ENCODE results near the gene TNS2. TPM values are rescaled to one million over a fixed set of nuclear protein-coding genes. Genes with fewer than 3 reads are reported as not detected.
A peak's percentile ranks its signal among the peaks of the same experiment; 100 is the strongest.

The TNS2 gene
- total RNA-seq, 1 experiment from 2014 or later: 13.1 TPM

- ChIA-PET CTCF (interaction anchor here (2.5 kb wide), 1 partner anchor 34 kb away, joined by 37 read pairs; no protein-coding TSS in a partner anchor), POLR2A (ENCODE audit: unreplicated experiment) (interaction anchor here (0.6 kb wide), 1 partner anchor 52 kb away, joined by 4 read pairs; no protein-coding TSS in a partner anchor)
- Histone ChIP-seq H4K20me1 (ENCODE audit: low read length) (no peaks in the 10 kb centered on the region), H3K9me2 (replicated peaks; ENCODE audit: low read length) (no peaks in the 10 kb centered on the region), H3K9ac (ENCODE audit: low read length) (no peak overlapping the region), H3K4me1 (ENCODE audit: insufficient read depth, low read length) (peaks cover 35% of the 10 kb centered on the region), H2AFZ (ENCODE audit: low read length) (no peak overlapping the region), H3K4me3 (ENCODE audit: low read length) (no peak overlapping the region), H3F3A (ENCODE audit: low read length, unreplicated experiment) (peaks cover 3% of the 10 kb centered on the region), H3K79me2 (ENCODE audit: low read length) (0 out of 2 replicates have a peak, but pooled peaks cover 4% of the 10 kb centered on the region), H3K27me3 (ENCODE audit: low read length) (no peaks in the 10 kb centered on the region), H3K4me2 (ENCODE audit: low read length) (no peak overlapping the region), H3K27ac (ENCODE audit: low read length) (no peak overlapping the region), H3K36me3 (ENCODE audit: low read depth, low read length) (0 out of 2 replicates have a peak, but pooled peaks cover 3% of the 10 kb centered on the region), H3K9me3 (ENCODE audit: low read length) (no peaks in the 10 kb centered on the region)
- intact Hi-C loops (cut with micrococcal nuclease): no loop called here
- TF ChIP-seq EZH2phosphoT487 (IDR thresholded peaks at IDR 0.05; ENCODE audit: borderline replicate concordance, low read length) (no peak), EZH2 (IDR thresholded peaks at IDR 0.05; ENCODE audit: low read length, unreplicated experiment) (no peak), CTCF (conservative IDR thresholded peaks at IDR 0.05; ENCODE audit: low read depth, low read length) (no peak)
- no peak for ATAC-seq
- peak; percentile 9 for DNase-seq
- BruUV-seq (replicated peaks): no TSS peak
Observed at GRCh38 chr12:53100466-53101151, 50.7 kb downstream of the TNS2 start.

GRCh38 chr12:53101266-53101665 is 51.4 kb downstream of the TNS2 start:
- no peaks in the 10 kb centered on the region for H4K20me1 ChIP-seq (ENCODE audit: low read length)
- ATAC-seq (no peak), DNase-seq (no peak)
- no peaks in the 10 kb centered on the region for H3K27me3 ChIP-seq (ENCODE audit: low read length)
- peaks cover 31% of the 10 kb centered on the region for H3K4me1 ChIP-seq (ENCODE audit: insufficient read depth, low read length)
- no peak overlapping the region for H3K9ac ChIP-seq (ENCODE audit: low read length)
- 0 out of 2 replicates have a peak, but pooled peaks cover 3% of the 10 kb centered on the region for H3K36me3 ChIP-seq (ENCODE audit: low read depth, low read length)
- no peak overlapping the region for H3K4me2 ChIP-seq (ENCODE audit: low read length)
- H3K9me3 ChIP-seq (ENCODE audit: low read length): no peaks in the 10 kb centered on the region
- POLR2A ChIA-PET (ENCODE audit: unreplicated experiment): interaction anchor here (0.6 kb wide), 1 partner anchor 53 kb away, joined by 4 read pairs; no protein-coding TSS in a partner anchor
- H3K4me3 ChIP-seq (ENCODE audit: low read length): no peak overlapping the region
- CTCF ChIA-PET: no interaction called here
- H3K9me2 ChIP-seq (replicated peaks; ENCODE audit: low read length): no peaks in the 10 kb centered on the region
- intact Hi-C loops (cut with micrococcal nuclease): no loop called here
- no peak overlapping the region for H2AFZ ChIP-seq (ENCODE audit: low read length)
- H3K27ac ChIP-seq (ENCODE audit: low read length): no peak overlapping the region
- 0 out of 2 replicates have a peak, but pooled peaks cover 4% of the 10 kb centered on the region for H3K79me2 ChIP-seq (ENCODE audit: low read length)
- peaks cover 3% of the 10 kb centered on the region for H3F3A ChIP-seq (ENCODE audit: low read length, unreplicated experiment)
- BruUV-seq (replicated peaks): no TSS peak
- TF ChIP-seq EZH2 (IDR thresholded peaks at IDR 0.05; ENCODE audit: low read length, unreplicated experiment): no peak
- no peak for TF ChIP-seq EZH2phosphoT487 (IDR thresholded peaks at IDR 0.05; ENCODE audit: borderline replicate concordance, low read length)

GRCh38 chr12:53101931-53102781 is 52.3 kb downstream of the TNS2 start:
- intact Hi-C loops (cut with micrococcal nuclease): no loop called here
- POLR2A ChIA-PET (ENCODE audit: unreplicated experiment): interaction anchor here (0.6 kb wide), 1 partner anchor 23 kb away, joined by 19 read pairs; the partner anchor contains the start of gene SPRYD3
- no peaks in the 10 kb centered on the region for H3K9me2 ChIP-seq (replicated peaks; ENCODE audit: low read length)

More at GRCh38 chr12:53101931-53102781, 52.3 kb downstream of the TNS2 start:
- DNase-seq: no peak
- BruUV-seq (replicated peaks): no TSS peak
- CTCF ChIA-PET: interaction anchor here (1.3 to 1.7 kb wide), 2 partner anchors 23 to 36 kb away, joined by 5 to 12 read pairs; partner anchors contain the start of gene SPRYD3
- Histone ChIP-seq H3K9ac (ENCODE audit: low read length) (no peak overlapping the region), H3F3A (ENCODE audit: low read length, unreplicated experiment) (peaks cover 3% of the 10 kb centered on the region), H2AFZ (ENCODE audit: low read length) (no peak overlapping the region), H4K20me1 (ENCODE audit: low read length) (no peaks in the 10 kb centered on the region), H3K4me2 (ENCODE audit: low read length) (no peak overlapping the region), H3K9me3 (ENCODE audit: low read length) (no peaks in the 10 kb centered on the region), H3K27me3 (ENCODE audit: low read length) (no peaks in the 10 kb centered on the region), H3K4me1 (ENCODE audit: insufficient read depth, low read length) (peaks cover 22% of the 10 kb centered on the region), H3K27ac (ENCODE audit: low read length) (no peak overlapping the region), H3K79me2 (ENCODE audit: low read length) (0 out of 2 replicates have a peak, but pooled peaks cover 1% of the 10 kb centered on the region), H3K36me3 (ENCODE audit: low read depth, low read length) (0 out of 2 replicates have a peak, but pooled peaks cover 3% of the 10 kb centered on the region), H3K4me3 (ENCODE audit: low read length) (no peak overlapping the region)
- ATAC-seq: no peak
- TF ChIP-seq CTCF (conservative IDR thresholded peaks at IDR 0.05; ENCODE audit: low read depth, low read length) (no peak), EZH2 (IDR thresholded peaks at IDR 0.05; ENCODE audit: low read length, unreplicated experiment) (no peak), EZH2phosphoT487 (IDR thresholded peaks at IDR 0.05; ENCODE audit: borderline replicate concordance, low read length) (no peak)

Data from PC-3 (cell line).